HepG2 (cell line): Measurements from ENCODE around the gene MYOM1. TPM values are rescaled to one million over a fixed set of nuclear protein-coding genes. Genes with fewer than 3 reads are reported as not detected.

Experiments used
- ATAC-seq: fragments of 200-7000 bp; cut with Tn5 transposase; 3 replicates; pipeline ENCODE4 v1.9.1; 2020; ENCODE audit warnings: mild to moderate bottlenecking, moderate library complexity
- BruUV-seq: library from RNA; stranded (reverse); fragments of 400-500 nt; replicated peaks from 2 replicates; lab custom pipeline; 2021; lab: Mats Ljungman, UMichigan
- CTCF ChIA-PET: fragments of 300-600 bp; formaldehyde crosslinking; extraction: SDS; loops from one replicate; lab custom pipeline; 2021; ENCODE audit warnings: low total read pairs, inconsistent platforms, low intra/inter-chr PET ratio; lab: Yijun Ruan, JAX
- POLR2A ChIA-PET: fragments of 350-600 bp; sonication (Branson Sonifier 250); formaldehyde crosslinking; loops from one replicate; lab custom pipeline; 2020; ENCODE audit warnings: antibody characterized with exemption, inconsistent platforms; lab: Yijun Ruan, JAX
- DNase-seq: peaks from one replicate; pipeline ENCODE4 v3.0.0-alpha.2; 2015; ENCODE audit warnings: low spot score
- FAIRE-seq: peaks from 3 replicates; lab custom pipeline; 2011; peaks lifted over from hg19 to GRCh38; lab: Jason Lieb, UNC
- H2AFZ ChIP-seq: one replicate; pipeline ENCODE4 v1.6.1; 2011; ENCODE audit warnings: low read length, inconsistent platforms
- H3K27ac ChIP-seq: fragments of 300-600 bp; 3 replicates; pipeline ENCODE4 v1.8.0; 2011; ENCODE audit warnings: mixed run types, mild to moderate bottlenecking, mixed read lengths, low read length, inconsistent platforms; ENCODE audit not compliant: insufficient read depth; ENCODE audit errors: extremely low read length
- H3K27me3 ChIP-seq, 2 experiments: fragments of 200-600 bp in 1 of 2; 2 replicates in 1 of 2; 3 replicates in 1 of 2; pipeline versions ENCODE4 v1.6.0 to v1.8.0; 2011; ENCODE audit warnings: low read length in 2 of 2, mild to moderate bottlenecking in 2 of 2, moderate library complexity in 2 of 2, inconsistent platforms in 1 of 2; ENCODE audit not compliant: insufficient read depth in 2 of 2, control insufficient read depth in 1 of 2
- H3K36me3 ChIP-seq, 2 experiments: fragments of 200-600 bp in 1 of 2; replicated peaks in 1 of 2; 2 replicates in 1 of 2; 3 replicates in 1 of 2; pipeline versions ENCODE4 v1.5.1 to v1.8.0; 2011; ENCODE audit warnings: low read length in 2 of 2, inconsistent platforms in 1 of 2; ENCODE audit not compliant: insufficient read depth in 2 of 2, control insufficient read depth in 1 of 2
- H3K4me1 ChIP-seq: 2 replicates; pipeline ENCODE4 v1.5.1; 2012; ENCODE audit warnings: low read length, inconsistent platforms; ENCODE audit not compliant: insufficient read depth
- H3K4me2 ChIP-seq: 2 replicates; pipeline ENCODE4 v1.6.0; 2011; ENCODE audit warnings: low read depth, low read length, inconsistent platforms
- H3K4me3 ChIP-seq, 3 experiments: fragments of 200-600 bp in 1 of 3; sonication (generic), shearing (Covaris generic) in 1 of 3; replicated peaks in 1 of 3; 2 replicates each; pipeline ENCODE4 v1.5.1; 2011 to 2016; ENCODE audit warnings: low read length in 3 of 3, inconsistent platforms in 2 of 3, low read depth in 2 of 3, mild to moderate bottlenecking in 2 of 3, control low read depth in 1 of 3, mixed read lengths in 1 of 3; ENCODE audit not compliant: insufficient read depth in 1 of 3
- H3K79me2 ChIP-seq: one replicate; pipeline ENCODE4 v1.6.1; 2011; ENCODE audit warnings: low read length, inconsistent platforms; ENCODE audit not compliant: insufficient read depth
- H3K9ac ChIP-seq: 2 replicates; pipeline ENCODE4 v1.6.0; 2011; ENCODE audit warnings: mild to moderate bottlenecking, low read depth, low read length, inconsistent platforms; ENCODE audit not compliant: insufficient read depth
- H3K9me3 ChIP-seq: 2 replicates; pipeline ENCODE4 v1.5.1; 2012; ENCODE audit warnings: mild to moderate bottlenecking, low read length
- H4K20me1 ChIP-seq: 2 replicates; pipeline ENCODE4 v1.6.0; 2011; ENCODE audit warnings: inconsistent platforms, mild to moderate bottlenecking, low read length, moderate library complexity; ENCODE audit not compliant: insufficient read depth
- CSRNP1 ChIP-seq: sonication (generic); formaldehyde crosslinking; IDR thresholded peaks from 2 replicates; pipeline ENCODE4 v1.8.1; 2023; ENCODE audit warnings: mild to moderate bottlenecking, missing genetic modification reagents
- FOXA1 ChIP-seq, 2 experiments: fragments of 450-650 bp in 1 of 2; sonication (generic) in 1 of 2; formaldehyde crosslinking in 1 of 2; IDR thresholded peaks; 2 replicates each; pipeline versions ENCODE4 v1.4.0 to v1.6.1; 2016 to 2020; ENCODE audit warnings: missing genetic modification reagents in 1 of 2
- FOXA3 ChIP-seq: IDR thresholded peaks from 2 replicates; pipeline ENCODE4 v1.6.1; 2016; ENCODE audit warnings: missing genetic modification reagents, missing compliant biosample characterization
- GABPA ChIP-seq, 2 experiments: IDR thresholded peaks; 2 replicates each; pipeline ENCODE4 v1.6.1; 2011 to 2016; ENCODE audit warnings: low read depth in 2 of 2, low read length in 1 of 2, missing biosample characterization in 1 of 2, missing genetic modification characterization in 1 of 2
- IRF2 ChIP-seq: IDR thresholded peaks from 2 replicates; pipeline ENCODE4 v1.6.1; 2018; ENCODE audit warnings: missing genetic modification reagents, missing compliant biosample characterization
- NCOR1 ChIP-seq: fragments of 200-600 bp; sonication (generic); IDR thresholded peaks from 2 replicates; pipeline ENCODE4 v1.7.0; 2017; ENCODE audit warnings: antibody characterized with exemption, low read length, borderline replicate concordance
- PAXIP1 ChIP-seq: sonication (generic); formaldehyde crosslinking; conservative IDR thresholded peaks from 2 replicates; pipeline ENCODE4 v1.4.0; 2020; ENCODE audit warnings: mild to moderate bottlenecking, missing genetic modification reagents, moderate library complexity
- PCBP1 ChIP-seq: fragments of 200-400 bp; formaldehyde crosslinking; IDR thresholded peaks from 2 replicates; pipeline ENCODE4 v1.6.1; 2017; ENCODE audit warnings: mild to moderate bottlenecking, low read depth, low read length, borderline replicate concordance
- RARG ChIP-seq: sonication (generic); formaldehyde crosslinking; IDR thresholded peaks from 2 replicates; pipeline ENCODE4 v1.4.0; 2020; ENCODE audit warnings: low read depth, mild to moderate bottlenecking, missing genetic modification reagents
- RFX3 ChIP-seq: IDR thresholded peaks from 2 replicates; pipeline ENCODE4 v1.6.1; 2016; ENCODE audit warnings: missing biosample characterization, missing genetic modification reagents
- ZC3H13 ChIP-seq: sonication (generic); formaldehyde crosslinking; IDR thresholded peaks from 2 replicates; pipeline ENCODE4 v1.8.1; 2023; ENCODE audit warnings: mild to moderate bottlenecking, missing genetic modification reagents, moderate library complexity
- ZNF496 ChIP-seq: sonication (generic); formaldehyde crosslinking; IDR thresholded peaks from 2 replicates; pipeline ENCODE4 v1.8.1; 2023; ENCODE audit warnings: mild to moderate bottlenecking, moderate library complexity, missing genetic modification reagents; ENCODE audit not compliant: insufficient replicate concordance
- ZNF788 ChIP-seq: sonication (generic); formaldehyde crosslinking; IDR thresholded peaks from 2 replicates; pipeline ENCODE4 v1.5.0; 2020; ENCODE audit warnings: mild to moderate bottlenecking, missing genetic modification reagents, borderline replicate concordance
- WGBS: methylation state at CpG from one replicate; pipeline ENCODE4 v1.1.6; 2017; ENCODE audit warnings: low lambda C conversion rate; 5-methylcytosine and 5-hydroxymethylcytosine counted together
- in situ Hi-C: cut with HindIII; loops from 2 replicates; pipeline ENCODE4 v1.10.0; 2017; ENCODE audit warnings: low pct_unique_long_range_greater_than_20kb; ENCODE audit not compliant: extremely low pct_ligation_motif_present
- intact Hi-C: fragments of 100-400 bp; cut with micrococcal nuclease; formaldehyde crosslinking; loops from one replicate; pipeline ENCODE4 v1.10.0; 2022; ENCODE audit not compliant: unreplicated experiment
- polyA plus RNA-seq, 8 experiments: library from polyadenylated mRNA; depleted of rRNA in 3 of 8; stranded (reverse) in 7 of 8; unstranded in 1 of 8; fragments of >200 nt; fragmentation: Illumina TruSeq in 4 of 8; extraction: Trizol in 4 of 8; gene quantifications; 2 replicates each; pipeline versions ENCODE4 v1.2.1 to v1.2.3, GENCODE V29; 2011 to 2016; ENCODE audit warnings: low read depth in 4 of 8, missing spikeins in 1 of 8, mixed read lengths in 1 of 8; ENCODE audit not compliant: insufficient read depth in 1 of 8
- total RNA-seq, 5 experiments: library from RNA; depleted of rRNA; stranded (reverse); fragments of >200 nt; fragmentation: Illumina TruSeq; extraction: Trizol; gene quantifications; 2 replicates each; pipeline ENCODE4 v1.2.3, GENCODE V29; 2016; ENCODE audit warnings: low read depth in 1 of 5
- TF ChIP-seq, protein P1 (sequence below): IDR thresholded peaks from 2 replicates; pipeline ENCODE4 v1.6.1; 2016; ENCODE audit warnings: missing compliant biosample characterization, missing genetic modification reagents, borderline replicate concordance
- TF ChIP-seq, protein P2 (sequence below): sonication (generic); formaldehyde crosslinking; conservative IDR thresholded peaks from 2 replicates; pipeline ENCODE4 v1.4.0; 2020; ENCODE audit warnings: missing genetic modification reagents

The MYOM1 gene
- total and polyA plus RNA-seq, 2 of the 13 experiments (the other 11 are each of a cell fraction or from before 2014, with no cell fraction given): 0.46 to 0.98 TPM

DNA sequence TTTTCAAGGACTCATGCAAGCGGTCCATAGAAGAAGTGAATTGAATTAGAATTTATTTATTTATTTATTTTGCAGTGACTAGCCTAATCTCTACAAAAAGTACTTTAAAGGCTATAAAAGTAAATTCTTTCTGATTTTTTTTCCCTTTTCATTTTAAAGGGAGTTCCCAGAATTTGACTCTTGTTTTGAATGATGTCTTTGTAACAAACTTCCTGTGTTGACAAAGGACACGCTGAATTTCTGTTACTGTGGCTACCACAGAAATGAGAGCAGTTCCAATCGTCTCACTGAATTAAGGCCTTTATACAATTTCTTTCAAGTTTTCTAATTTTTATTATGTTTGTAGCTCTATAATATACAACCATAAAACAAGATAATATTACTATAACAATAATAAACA is 160.5 kb downstream of the MYOM1 start:
- H3K79me2 ChIP-seq: peaks cover 12% of the 10 kb centered on the region
- no peak overlapping the region for H2AFZ ChIP-seq
- ATAC-seq: no peak
- BruUV-seq: no TSS peak
- no peak overlapping the region for H3K4me3 ChIP-seq
- FAIRE-seq: no peak
- no peak for DNase-seq
- H3K4me1 ChIP-seq: peaks cover 96% of the 10 kb centered on the region
- H3K27ac ChIP-seq: peak overlapping the region; percentile 92
- H3K9me3 ChIP-seq: no peaks in the 10 kb centered on the region
- POLR2A ChIA-PET: interaction anchor here (2.6 kb wide), 1 partner anchor 15 kb away, joined by 10 read pairs; no protein-coding TSS in a partner anchor
- intact Hi-C loops: no loop called here
- peak overlapping the region; percentile 21; the same call in 1 of the 2 replicates for H3K4me2 ChIP-seq
- CTCF ChIA-PET: no interaction called here
- no peaks in the 10 kb centered on the region for H4K20me1 ChIP-seq
- in situ Hi-C loops: loop anchor here (25.0 kb wide), 1 partner anchor 403 kb away; the partner anchor contains the start of gene TGIF1
- no peaks in the 10 kb centered on the region for H3K27me3 ChIP-seq
- WGBS: 43% methylated on average over 3 of the region's 3 CpGs
- H3K36me3 ChIP-seq: no peaks in the 10 kb centered on the region
- peak overlapping the region; percentile 70 for H3K9ac ChIP-seq
- TF ChIP-seq GABPA (IDR thresholded peaks at IDR 0.05; ENCODE audit: low read depth, low read length) (no peak), GABPA (CRISPR knock-in tag; IDR thresholded peaks at IDR 0.05; ENCODE audit: low read depth) (0 out of 2 replicates have a peak, but pooled peaks have one; percentile 31), RARG (CRISPR knock-in tag) (no peak), ZC3H13 (CRISPR knock-in tag) (no peak), NCOR1 (peak; percentile 7; the same call in 1 of the 2 replicates), FOXA1 (IDR thresholded peaks at IDR 0.05) (no peak), FOXA1 (CRISPR knock-in tag; IDR thresholded peaks at IDR 0.05) (peak; percentile 51), PAXIP1 (CRISPR knock-in tag) (peak; percentile 55), ZNF788 (no peak), ZNF496 (CRISPR knock-in tag) (no peak), FOXA3 (CRISPR knock-in tag) (peak; percentile 74), IRF2 (CRISPR knock-in tag) (0 out of 2 replicates have a peak, but pooled peaks have one; percentile 25), RFX3 (CRISPR knock-in tag) (0 out of 2 replicates have a peak, but pooled peaks have one; percentile 23), PCBP1 (no peak), CSRNP1 (CRISPR knock-in tag) (no peak)
- TF ChIP-seq, protein P1, sequence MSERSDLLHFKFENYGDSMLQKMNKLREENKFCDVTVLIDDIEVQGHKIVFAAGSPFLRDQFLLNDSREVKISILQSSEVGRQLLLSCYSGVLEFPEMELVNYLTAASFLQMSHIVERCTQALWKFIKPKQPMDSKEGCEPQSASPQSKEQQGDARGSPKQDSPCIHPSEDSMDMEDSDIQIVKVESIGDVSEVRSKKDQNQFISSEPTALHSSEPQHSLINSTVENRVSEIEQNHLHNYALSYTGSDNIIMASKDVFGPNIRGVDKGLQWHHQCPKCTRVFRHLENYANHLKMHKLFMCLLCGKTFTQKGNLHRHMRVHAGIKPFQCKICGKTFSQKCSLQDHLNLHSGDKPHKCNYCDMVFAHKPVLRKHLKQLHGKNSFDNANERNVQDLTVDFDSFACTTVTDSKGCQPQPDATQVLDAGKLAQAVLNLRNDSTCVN (CRISPR knock-in tag): no peak
- TF ChIP-seq, protein P2, sequence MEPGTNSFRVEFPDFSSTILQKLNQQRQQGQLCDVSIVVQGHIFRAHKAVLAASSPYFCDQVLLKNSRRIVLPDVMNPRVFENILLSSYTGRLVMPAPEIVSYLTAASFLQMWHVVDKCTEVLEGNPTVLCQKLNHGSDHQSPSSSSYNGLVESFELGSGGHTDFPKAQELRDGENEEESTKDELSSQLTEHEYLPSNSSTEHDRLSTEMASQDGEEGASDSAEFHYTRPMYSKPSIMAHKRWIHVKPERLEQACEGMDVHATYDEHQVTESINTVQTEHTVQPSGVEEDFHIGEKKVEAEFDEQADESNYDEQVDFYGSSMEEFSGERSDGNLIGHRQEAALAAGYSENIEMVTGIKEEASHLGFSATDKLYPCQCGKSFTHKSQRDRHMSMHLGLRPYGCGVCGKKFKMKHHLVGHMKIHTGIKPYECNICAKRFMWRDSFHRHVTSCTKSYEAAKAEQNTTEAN (CRISPR knock-in tag): peak; percentile 13; the same call in 1 of the 2 replicates
